SK-N-MC (cell line): ENCODE data around the gene MAP1LC3B.

Experiments
- EZH2 ChIP-seq: fragments of 200-600 bp; sonication (generic); IDR thresholded peaks from one replicate; pipeline ENCODE4 v1.6.1; 2017; ENCODE audit warnings: antibody characterized with exemption
- FOXP2 ChIP-seq: optimal IDR thresholded peaks from 2 replicates; pipeline ENCODE3; 2011; ENCODE audit warnings: mild to moderate bottlenecking, moderate library complexity; ENCODE audit not compliant: insufficient read depth; ENCODE audit errors: extremely low read length, control extremely low read depth
- POLR2AphosphoS5 ChIP-seq: IDR thresholded peaks from 2 replicates; pipeline ENCODE4 v1.6.1; 2012; ENCODE audit warnings: mild to moderate bottlenecking, low read depth, low read length, borderline replicate concordance

DNA sequence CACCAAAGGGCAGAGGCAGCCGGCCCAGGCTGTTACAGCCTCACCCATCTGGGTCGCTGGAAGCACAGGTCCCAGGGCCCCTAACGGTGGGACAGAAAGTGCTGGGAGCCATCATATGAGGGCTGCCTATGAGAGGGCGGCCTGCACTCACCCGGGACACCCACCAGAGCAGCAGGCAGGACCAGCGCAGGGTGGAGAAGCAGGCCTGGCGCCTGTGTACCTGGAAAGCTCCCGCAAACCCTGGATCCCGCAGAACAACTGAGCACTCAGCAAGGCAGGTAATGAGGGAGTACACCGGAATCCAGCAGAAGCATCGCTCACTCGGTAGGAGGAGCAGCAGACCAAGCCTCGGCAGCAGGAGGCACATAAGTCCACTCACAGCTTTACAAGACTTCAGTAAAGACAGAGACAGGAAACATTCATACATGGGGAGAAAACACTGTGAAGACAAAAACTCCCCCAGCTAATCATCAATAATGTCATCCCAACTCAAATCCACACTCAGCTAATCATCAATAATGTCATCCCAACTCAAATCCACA lies 43.4 kb upstream of the MAP1LC3B start:
- no peak for TF ChIP-seq EZH2
- TF ChIP-seq POLR2AphosphoS5, result no peak
- no peak for TF ChIP-seq FOXP2
